Sigmoid colon (tissue), 4 donors: ENCODE data around the gene WSB2.

Experiments
- CTCF ChIP-seq, 4 experiments: fragments of 450-650 bp in 3 of 4; fragments of 200-600 bp in 1 of 4; IDR thresholded peaks; one replicate each; pipeline ENCODE4 v1.5.1; 2016 to 2019; ENCODE audit warnings: antibody characterized with exemption in 4 of 4, mild to moderate bottlenecking in 3 of 4, moderate library complexity in 2 of 4
- EP300 ChIP-seq, 4 donors: sonication (generic); formaldehyde crosslinking; IDR thresholded peaks; one replicate each; pipeline ENCODE4 v1.6.1; 2017; ENCODE audit warnings: antibody characterized with exemption in 4 of 4
- POLR2A ChIP-seq, 2 donors: fragments of 450-650 bp; IDR thresholded peaks; one replicate each; pipeline ENCODE4 v1.6.1; 2016; ENCODE audit warnings: antibody characterized with exemption in 2 of 2, mild to moderate bottlenecking in 2 of 2, moderate library complexity in 2 of 2
- POLR2AphosphoS5 ChIP-seq, 4 donors: sonication (generic); formaldehyde crosslinking; IDR thresholded peaks; one replicate each; pipeline ENCODE4 v1.6.1; 2017; ENCODE audit warnings: antibody characterized with exemption in 4 of 4

GRCh38 chr12:118055865-118056773 is 4.9 kb downstream of the WSB2 start:
- no peak for TF ChIP-seq CTCF (IDR thresholded peaks at IDR 0.05)
- TF ChIP-seq POLR2AphosphoS5 (IDR thresholded peaks at IDR 0.05): no peak
- no peak for TF ChIP-seq EP300 (IDR thresholded peaks at IDR 0.05)
- no peak for TF ChIP-seq POLR2A (IDR thresholded peaks at IDR 0.05)
